Activated B cell treated with CpG ODN at 0.5 μM for 24 hours (primary cell): Measurements from ENCODE around the gene DBR1. TPM values are rescaled to one million over a fixed set of nuclear protein-coding genes. Genes with fewer than 3 reads are reported as not detected.

ENCODE experiments used
- ATAC-seq: fragments of 200-7000 bp; cut with Tn5 transposase; one replicate; pipeline ENCODE4 v1.10.0; 2021; ENCODE audit warnings: low read depth, mild to moderate bottlenecking, moderate library complexity
- CTCF ChIA-PET: fragments of 350-600 bp; sonication (Branson Sonifier 250); formaldehyde crosslinking; loops from one replicate; lab custom pipeline; 2021; ENCODE audit warnings: antibody characterized with exemption; lab: Charles Lee
- POLR2A ChIA-PET: fragments of 350-600 bp; sonication (Branson Sonifier 250); formaldehyde crosslinking; loops from one replicate; lab custom pipeline; 2021; ENCODE audit warnings: antibody characterized with exemption; lab: Charles Lee
- DNase-seq: peaks from one replicate; pipeline ENCODE4 v3.0.0; 2022
- H3K27ac Mint-ChIP-seq: one replicate; pipeline ENCODE4 v1.8.0; 2020; ENCODE audit warnings: mixed read lengths
- H3K27me3 Mint-ChIP-seq: one replicate; pipeline ENCODE4 v1.8.0; 2021; ENCODE audit warnings: mixed read lengths
- H3K36me3 Mint-ChIP-seq: one replicate; pipeline ENCODE4 v1.8.0; 2021; ENCODE audit warnings: low read depth, mixed read lengths
- H3K4me1 Mint-ChIP-seq: one replicate; pipeline ENCODE4 v1.8.0; 2021; ENCODE audit warnings: mixed read lengths
- H3K4me3 Mint-ChIP-seq: one replicate; pipeline ENCODE4 v1.8.0; 2020; ENCODE audit warnings: mild to moderate bottlenecking, mixed read lengths
- H3K9me3 Mint-ChIP-seq: one replicate; pipeline ENCODE4 v1.8.0; 2020; ENCODE audit warnings: mixed read lengths
- intact Hi-C: fragments of 100-400 bp; cut with micrococcal nuclease; formaldehyde crosslinking; loops from one replicate; pipeline ENCODE4 v1.15.1; 2024
- total RNA-seq: library from RNA; stranded (reverse); gene quantifications from 2 replicates; pipeline ENCODE4 v1.2.3, GENCODE V29; 2022
- TF ChIP-seq, protein P1 (sequence below): fragments of 200-600 bp; IDR thresholded peaks from one replicate; pipeline ENCODE4 v1.8.0; 2022; ENCODE audit warnings: antibody characterized with exemption, mild to moderate bottlenecking

The DBR1 gene
- total RNA-seq, 1 donor from 2014 or later, result 19.6 TPM

DNA sequence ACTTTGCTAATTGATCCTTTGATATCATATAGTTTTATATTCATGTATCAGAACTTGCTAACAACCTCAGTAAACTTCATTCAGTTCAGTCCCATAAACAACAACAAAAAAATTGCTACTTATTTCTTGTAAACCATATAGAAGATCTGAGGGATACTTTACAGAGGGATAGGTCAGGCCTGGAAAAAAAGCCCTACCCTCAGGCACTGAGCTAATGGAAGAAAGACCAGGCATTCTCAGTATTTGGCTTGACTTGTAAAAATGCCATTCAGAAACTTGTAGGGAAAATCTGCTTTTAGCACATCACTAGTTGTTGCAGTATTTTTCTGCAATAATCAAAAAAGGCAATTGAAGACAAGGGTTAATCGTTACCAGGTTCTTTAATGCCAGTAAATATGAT, 45.5 kb upstream of the DBR1 start:
- ChIA-PET POLR2A (no interaction called here), CTCF (no interaction called here)
- Mint-ChIP-seq H3K4me1 (peaks cover 21% of the 10 kb centered on the region), H3K9me3 (no peaks in the 10 kb centered on the region), H3K27me3 (no peaks in the 10 kb centered on the region), H3K36me3 (peaks cover 57% of the 10 kb centered on the region), H3K4me3 (no peak overlapping the region), H3K27ac (no peak overlapping the region)
- DNase-seq (no peak), ATAC-seq (no peak)
- TF ChIP-seq, protein P1, sequence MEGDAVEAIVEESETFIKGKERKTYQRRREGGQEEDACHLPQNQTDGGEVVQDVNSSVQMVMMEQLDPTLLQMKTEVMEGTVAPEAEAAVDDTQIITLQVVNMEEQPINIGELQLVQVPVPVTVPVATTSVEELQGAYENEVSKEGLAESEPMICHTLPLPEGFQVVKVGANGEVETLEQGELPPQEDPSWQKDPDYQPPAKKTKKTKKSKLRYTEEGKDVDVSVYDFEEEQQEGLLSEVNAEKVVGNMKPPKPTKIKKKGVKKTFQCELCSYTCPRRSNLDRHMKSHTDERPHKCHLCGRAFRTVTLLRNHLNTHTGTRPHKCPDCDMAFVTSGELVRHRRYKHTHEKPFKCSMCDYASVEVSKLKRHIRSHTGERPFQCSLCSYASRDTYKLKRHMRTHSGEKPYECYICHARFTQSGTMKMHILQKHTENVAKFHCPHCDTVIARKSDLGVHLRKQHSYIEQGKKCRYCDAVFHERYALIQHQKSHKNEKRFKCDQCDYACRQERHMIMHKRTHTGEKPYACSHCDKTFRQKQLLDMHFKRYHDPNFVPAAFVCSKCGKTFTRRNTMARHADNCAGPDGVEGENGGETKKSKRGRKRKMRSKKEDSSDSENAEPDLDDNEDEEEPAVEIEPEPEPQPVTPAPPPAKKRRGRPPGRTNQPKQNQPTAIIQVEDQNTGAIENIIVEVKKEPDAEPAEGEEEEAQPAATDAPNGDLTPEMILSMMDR, result no peak
- intact Hi-C loops, result loop anchor here (5.0 kb wide), 1 partner anchor 33 kb away; the partner anchor contains the start of gene ARMC8

DNA sequence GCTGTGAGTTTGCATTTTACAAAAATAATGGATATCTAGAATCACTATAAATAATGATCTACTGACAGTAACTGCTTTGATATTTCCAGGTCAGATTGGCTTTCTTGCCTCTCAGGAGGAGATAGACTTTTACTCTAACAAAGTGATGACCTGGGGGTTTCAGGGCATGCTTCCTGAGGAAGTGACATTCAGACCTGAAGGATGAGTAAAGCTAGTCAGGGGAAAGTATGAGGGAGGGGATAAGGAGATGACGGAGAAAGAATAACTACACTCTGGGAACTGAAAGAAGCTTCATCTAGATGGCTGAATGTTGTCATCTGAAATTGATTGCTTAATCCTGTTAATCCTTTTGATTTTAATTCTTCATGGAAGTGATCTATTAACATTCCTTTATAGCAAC, 44.5 kb upstream of the DBR1 start:
- Mint-ChIP-seq H3K36me3 (peaks cover 50% of the 10 kb centered on the region), H3K4me3 (no peak overlapping the region), H3K9me3 (no peaks in the 10 kb centered on the region), H3K4me1 (peaks cover 21% of the 10 kb centered on the region), H3K27ac (no peak overlapping the region), H3K27me3 (no peaks in the 10 kb centered on the region)
- DNase-seq, result no peak
- CTCF ChIA-PET, result no interaction called here
- intact Hi-C loops, result no loop called here
- ATAC-seq, result no peak
- TF ChIP-seq, protein P1, result no peak
- POLR2A ChIA-PET, result interaction anchor here (0.5 kb wide), 1 partner anchor 31 kb away, joined by 3 read pairs; no protein-coding TSS in a partner anchor

DNA sequence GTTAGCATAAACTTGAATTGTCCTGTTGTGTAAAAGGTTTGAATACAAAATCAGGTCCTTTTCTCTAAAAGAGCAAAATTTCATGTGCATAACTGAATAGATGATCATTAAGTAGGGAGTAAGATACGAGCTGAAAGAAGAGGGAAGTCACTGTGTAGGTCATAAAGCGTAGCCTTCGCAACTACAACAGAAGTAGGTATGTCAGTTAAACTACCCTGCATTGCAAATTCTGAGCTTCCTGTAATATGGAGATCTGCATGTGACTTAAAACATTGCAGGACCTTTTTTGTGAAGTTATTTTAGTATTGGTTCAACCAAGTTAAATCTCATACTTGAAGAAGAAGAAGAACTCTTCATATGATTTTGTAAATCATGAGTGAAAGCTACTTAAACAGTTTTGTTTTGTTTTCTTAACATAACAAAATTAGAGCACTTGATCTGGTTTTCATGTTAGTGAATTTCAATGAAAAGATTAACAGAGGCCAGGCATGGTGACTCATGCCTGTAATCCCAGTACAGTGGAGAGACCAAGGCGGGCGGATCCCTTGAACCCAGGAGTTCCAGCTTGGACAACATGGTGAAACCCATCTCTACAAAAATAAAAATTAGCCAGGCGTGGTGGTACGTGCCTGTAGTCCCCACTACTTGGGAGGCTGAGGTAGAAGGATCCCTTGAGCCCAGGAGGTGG, 38.8 kb upstream of the DBR1 start:
- TF ChIP-seq, protein P1, result no peak
- ChIA-PET POLR2A (no interaction called here), CTCF (no interaction called here)
- H3K4me3 Mint-ChIP-seq, result no peak overlapping the region
- H3K27ac Mint-ChIP-seq, result no peak overlapping the region
- H3K36me3 Mint-ChIP-seq, result peaks cover 58% of the 10 kb centered on the region
- DNase-seq, result no peak
- no peak for ATAC-seq
- H3K9me3 Mint-ChIP-seq, result no peaks in the 10 kb centered on the region
- intact Hi-C loops, result no loop called here
- H3K27me3 Mint-ChIP-seq, result no peaks in the 10 kb centered on the region
- H3K4me1 Mint-ChIP-seq, result peaks cover 7% of the 10 kb centered on the region

DNA sequence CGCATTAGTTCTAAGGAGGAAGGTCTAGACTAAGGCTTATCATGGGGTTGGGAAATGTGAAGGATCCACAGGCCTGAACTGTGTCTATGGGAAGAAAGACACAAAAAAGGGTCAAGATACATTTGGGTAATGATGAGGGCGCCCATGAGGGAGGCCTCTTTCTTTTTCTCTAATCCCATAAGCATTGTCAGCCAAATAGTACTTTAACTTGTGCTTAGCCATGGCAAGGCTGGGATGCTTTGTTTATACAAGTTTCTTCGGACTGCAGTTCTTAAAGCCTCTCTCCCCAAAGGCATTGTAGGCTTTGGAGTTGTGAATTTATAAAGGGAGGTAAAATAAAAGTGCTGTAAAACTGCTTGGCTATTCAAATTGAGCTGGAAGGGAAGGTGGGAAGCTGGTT, 35.8 kb upstream of the DBR1 start:
- intact Hi-C loops, result no loop called here
- no peak overlapping the region for H3K4me3 Mint-ChIP-seq
- ATAC-seq (no peak), DNase-seq (no peak)
- CTCF ChIA-PET, result no interaction called here
- no peak overlapping the region for H3K27ac Mint-ChIP-seq
- TF ChIP-seq, protein P1, result no peak
- peaks cover 61% of the 10 kb centered on the region for H3K36me3 Mint-ChIP-seq
- POLR2A ChIA-PET, result no interaction called here
- H3K9me3 Mint-ChIP-seq, result no peaks in the 10 kb centered on the region
- H3K27me3 Mint-ChIP-seq, result no peaks in the 10 kb centered on the region
- peaks cover 15% of the 10 kb centered on the region for H3K4me1 Mint-ChIP-seq

DNA sequence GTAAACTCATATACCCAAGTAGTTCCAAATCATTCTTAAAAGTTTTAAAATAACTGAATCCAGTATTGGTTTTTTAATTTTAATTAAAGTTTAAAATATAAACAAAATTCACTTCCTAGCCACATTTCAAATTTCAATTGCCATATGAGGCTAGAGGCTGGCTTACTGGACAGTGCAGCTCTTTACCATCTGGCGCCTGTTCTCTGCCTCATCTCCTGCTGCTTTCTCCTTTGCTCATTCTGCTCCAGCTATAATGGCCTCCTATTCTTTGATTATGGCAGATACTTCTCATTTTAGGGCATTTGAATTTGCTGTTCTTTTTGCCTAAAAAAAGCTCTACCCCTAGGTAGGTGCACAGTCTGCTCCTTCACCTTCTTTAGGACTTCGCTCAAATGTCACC, 31.5 kb upstream of the DBR1 start:
- Mint-ChIP-seq H3K36me3 (peaks cover 39% of the 10 kb centered on the region), H3K4me3 (no peak overlapping the region), H3K27me3 (no peaks in the 10 kb centered on the region), H3K4me1 (peaks cover 26% of the 10 kb centered on the region), H3K9me3 (no peaks in the 10 kb centered on the region), H3K27ac (no peak overlapping the region)
- TF ChIP-seq, protein P1, result no peak
- POLR2A ChIA-PET, result no interaction called here
- no peak for DNase-seq
- ATAC-seq, result no peak
- intact Hi-C loops, result no loop called here
- CTCF ChIA-PET, result no interaction called here
